Upper lobe of left lung (tissue), 4 donors: Measurements from ENCODE around the gene SPOPL.

Experiments
- CTCF ChIP-seq, 6 experiments: fragments of 450-650 bp in 4 of 6; fragments of 200-600 bp in 2 of 6; sonication (generic) in 2 of 6; IDR thresholded peaks; one replicate each; pipeline ENCODE4 v1.5.1; 2016 to 2019; ENCODE audit warnings: antibody characterized with exemption in 6 of 6
- EP300 ChIP-seq, 4 donors: sonication (generic); formaldehyde crosslinking; IDR thresholded peaks; one replicate each; pipeline ENCODE4 v1.5.1; 2017; ENCODE audit warnings: antibody characterized with exemption in 4 of 4, control low read depth in 2 of 4
- POLR2A ChIP-seq, 4 donors: fragments of 450-650 bp; IDR thresholded peaks; one replicate each; pipeline ENCODE4 v1.5.1; 2016 to 2017; ENCODE audit warnings: antibody characterized with exemption in 4 of 4, mild to moderate bottlenecking in 2 of 4
- POLR2AphosphoS5 ChIP-seq, 2 donors: sonication (generic); formaldehyde crosslinking; IDR thresholded peaks; one replicate each; pipeline ENCODE4 v1.5.1; 2017; ENCODE audit warnings: antibody characterized with exemption in 2 of 2

- no peak for TF ChIP-seq CTCF (IDR thresholded peaks at IDR 0.05)
- TF ChIP-seq POLR2A (IDR thresholded peaks at IDR 0.05) = no peak
- TF ChIP-seq EP300 (IDR thresholded peaks at IDR 0.05) = no peak
- TF ChIP-seq POLR2AphosphoS5 (IDR thresholded peaks at IDR 0.05) = no peak
Measured at GRCh38 chr2:138485019-138485418, 16.6 kb upstream of the SPOPL start.
